ENCODE measurements around the gene ADAMTS18. TPM values are rescaled to one million over a fixed set of nuclear protein-coding genes. Genes with fewer than 3 reads are reported as not detected.

ADAMTS18 gene
- total and polyA plus RNA-seq, 9 donors = 0.05 to 2.3 (median 0.79) TPM; not detected in 1

- Histone ChIP-seq H3K27me3 (no peaks in the 10 kb centered on the region), H3K36me3 (no peaks in the 10 kb centered on the region), H3K9me3 (no peaks in the 10 kb centered on the region), H3K4me3 (no peak overlapping the region), H3K4me1 (ENCODE audit: insufficient read depth) (no peaks in the 10 kb centered on the region), H3K27ac (no peak overlapping the region)
- intact Hi-C loops (cut with DNase I) = no loop called here
- no peak for TF ChIP-seq EP300 (IDR thresholded peaks at IDR 0.05)
- no peak for TF ChIP-seq CTCF (IDR thresholded peaks at IDR 0.05)
- no peak for TF ChIP-seq POLR2A (IDR thresholded peaks at IDR 0.05)
- DNase-seq = no peak
Observed at GRCh38 chr16:77449208-77449607, 14.4 kb upstream of the ADAMTS18 start.

DNA sequence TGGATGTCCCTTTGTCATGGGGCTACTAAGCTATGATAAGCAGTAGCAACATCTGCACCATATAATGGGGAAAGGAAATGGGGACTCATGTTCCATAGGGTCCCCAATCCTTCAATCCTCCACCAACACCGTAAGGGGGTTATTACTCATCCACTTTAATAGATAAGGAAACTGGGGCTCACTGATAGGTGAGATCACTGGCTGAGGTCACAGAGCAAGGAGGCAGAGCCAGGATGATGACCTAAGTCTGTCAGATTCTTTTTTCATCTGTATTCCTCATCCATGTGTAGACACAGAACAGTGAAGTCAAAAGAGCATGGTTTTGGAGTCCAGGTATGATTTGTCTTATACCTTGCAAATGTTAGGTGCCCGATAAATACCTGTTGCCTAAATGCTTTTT lies 10.5 kb upstream of the ADAMTS18 start:
- no peaks in the 10 kb centered on the region for H3K4me1 ChIP-seq (ENCODE audit: insufficient read depth)
- no peaks in the 10 kb centered on the region for H3K9me3 ChIP-seq
- no peak for TF ChIP-seq POLR2A (IDR thresholded peaks at IDR 0.05)
- no peak for TF ChIP-seq CTCF (IDR thresholded peaks at IDR 0.05)
- no peak for TF ChIP-seq EP300 (IDR thresholded peaks at IDR 0.05)
- no peak for DNase-seq
- H3K27me3 ChIP-seq = no peaks in the 10 kb centered on the region
- no peak overlapping the region for H3K4me3 ChIP-seq
- no peaks in the 10 kb centered on the region for H3K36me3 ChIP-seq
- H3K27ac ChIP-seq = no peak overlapping the region
- intact Hi-C loops (cut with DNase I) = no loop called here
- WGBS, 3 donors = 82 to 89% (median 88%) methylated on average over 2 of the region's 2 CpGs

DNA sequence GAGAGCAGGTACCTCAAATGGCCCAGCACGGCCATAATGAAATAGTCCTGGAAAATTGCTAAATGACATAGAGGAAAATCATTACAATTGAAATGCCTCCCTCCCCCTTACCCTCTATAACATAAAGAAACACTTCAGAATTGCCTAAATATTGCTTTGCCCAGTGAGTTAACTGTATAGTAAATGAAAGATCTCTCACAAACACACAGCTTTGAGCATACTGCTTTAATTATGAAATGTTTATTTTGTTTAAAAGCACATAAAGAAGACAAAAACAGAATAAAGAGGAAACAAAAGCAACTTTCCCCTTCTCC lies 9.3 kb upstream of the ADAMTS18 start:
- WGBS, 3 donors = 49 to 71% (median 56%) methylated on average over 1 of the region's 1 CpG
- TF ChIP-seq CTCF (IDR thresholded peaks at IDR 0.05) (no peak), EP300 (IDR thresholded peaks at IDR 0.05) (no peak), POLR2A (IDR thresholded peaks at IDR 0.05) (no peak)
- H3K9me3 ChIP-seq = no peaks in the 10 kb centered on the region
- DNase-seq = no peak
- H3K36me3 ChIP-seq = no peaks in the 10 kb centered on the region
- H3K27ac ChIP-seq = no peak overlapping the region
- no peaks in the 10 kb centered on the region for H3K27me3 ChIP-seq
- H3K4me3 ChIP-seq = no peak overlapping the region
- intact Hi-C loops (cut with DNase I) = no loop called here
- no peaks in the 10 kb centered on the region for H3K4me1 ChIP-seq (ENCODE audit: insufficient read depth)

DNA sequence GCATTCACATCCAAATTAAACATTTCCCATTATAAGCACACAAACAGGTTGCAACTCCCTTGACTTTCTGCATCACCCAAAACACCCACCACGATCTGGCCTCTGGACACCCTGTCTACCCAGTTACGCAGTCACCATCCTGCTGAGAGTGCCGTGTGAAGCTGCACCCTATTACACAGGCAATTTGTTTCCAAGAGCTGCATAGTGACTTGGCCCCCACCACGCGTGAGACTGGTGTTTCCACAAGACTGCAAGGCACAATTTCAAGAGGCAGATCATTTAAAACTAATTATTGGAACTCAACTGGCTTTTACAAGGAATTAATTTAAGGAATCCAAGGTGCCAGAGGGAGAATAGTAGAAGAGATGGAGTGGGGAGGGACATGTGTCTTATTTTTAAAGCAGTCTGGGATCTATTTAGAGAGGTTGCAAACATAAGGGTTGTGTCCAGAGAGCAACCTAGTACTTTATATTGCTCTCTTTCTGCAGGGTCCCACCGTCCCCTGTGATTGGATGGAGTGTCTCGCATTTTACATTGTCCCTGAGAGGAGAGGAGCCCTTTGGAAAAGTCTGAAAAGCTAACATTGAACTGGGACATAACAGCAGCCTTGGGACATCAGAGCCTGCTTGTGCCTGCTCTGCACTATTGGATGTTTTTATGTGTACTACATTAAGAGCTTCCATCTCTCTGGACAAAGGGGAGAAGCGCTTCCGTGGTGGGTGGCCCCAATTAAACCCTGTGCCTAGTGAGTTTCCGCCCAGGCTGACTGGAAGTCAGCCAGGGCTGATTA lies 8.7 kb upstream of the ADAMTS18 start:
- Histone ChIP-seq H3K9me3 (no peaks in the 10 kb centered on the region), H3K4me3 (no peak overlapping the region), H3K27ac (no peak overlapping the region), H3K4me1 (ENCODE audit: insufficient read depth) (no peaks in the 10 kb centered on the region), H3K36me3 (no peaks in the 10 kb centered on the region), H3K27me3 (no peaks in the 10 kb centered on the region)
- no peak for TF ChIP-seq CTCF (IDR thresholded peaks at IDR 0.05)
- TF ChIP-seq EP300 (IDR thresholded peaks at IDR 0.05) = no peak
- TF ChIP-seq POLR2A (IDR thresholded peaks at IDR 0.05) = no peak
- DNase-seq = no peak
- 71 to 76% (median 75%) methylated on average over 10 of the region's 10 CpGs for WGBS, 3 donors
- intact Hi-C loops (cut with DNase I) = no loop called here
